ENCODE data around the gene NRXN3. TPM values are rescaled to one million over a fixed set of nuclear protein-coding genes. Genes with fewer than 3 reads are reported as not detected.
A peak's percentile ranks its signal among the peaks of the same experiment; 100 is the strongest.

Gene NRXN3
- polyA plus RNA-seq, 1 donor, result 0.58 TPM

- no peak for DNase-seq (ENCODE audit: low read depth)
Measured at GRCh38 chr14:79791055-79791732, 1621.0 kb downstream of the NRXN3 start.

- no peak for DNase-seq (ENCODE audit: low read depth)
Measured at GRCh38 chr14:79802093-79802492, 1631.9 kb downstream of the NRXN3 start.

GRCh38 chr14:79805636-79806035 lies 1635.5 kb downstream of the NRXN3 start:
- no peak for DNase-seq (ENCODE audit: low read depth)

- no peak for DNase-seq (ENCODE audit: low read depth)
Measured at GRCh38 chr14:79809849-79810612, 1639.9 kb downstream of the NRXN3 start.

- DNase-seq (ENCODE audit: low read depth), result no peak
Measured at GRCh38 chr14:79820866-79821535, 1650.8 kb downstream of the NRXN3 start.

GRCh38 chr14:79822034-79822433 lies 1651.9 kb downstream of the NRXN3 start:
- DNase-seq (ENCODE audit: low read depth), result no peak

- DNase-seq (ENCODE audit: low read depth), result peak; percentile 11
Measured at GRCh38 chr14:79825046-79825521, 1654.9 kb downstream of the NRXN3 start.

- DNase-seq (ENCODE audit: low read depth), result no peak
Measured at GRCh38 chr14:79826362-79826761, 1656.2 kb downstream of the NRXN3 start.

- DNase-seq (ENCODE audit: low read depth), result no peak
Measured at GRCh38 chr14:79829405-79830166, 1659.4 kb downstream of the NRXN3 start.

GRCh38 chr14:79831195-79831892 lies 1661.2 kb downstream of the NRXN3 start:
- DNase-seq (ENCODE audit: low read depth), result peak; percentile 36

- DNase-seq (ENCODE audit: low read depth), result no peak
Measured at GRCh38 chr14:79833781-79834180, 1663.6 kb downstream of the NRXN3 start.

GRCh38 chr14:79834868-79835267 lies 1664.7 kb downstream of the NRXN3 start:
- no peak for DNase-seq (ENCODE audit: low read depth)

GRCh38 chr14:79836577-79836976 lies 1666.4 kb downstream of the NRXN3 start:
- DNase-seq (ENCODE audit: low read depth), result no peak

GRCh38 chr14:79837699-79838098 lies 1667.5 kb downstream of the NRXN3 start:
- DNase-seq (ENCODE audit: low read depth), result no peak

GRCh38 chr14:79840103-79840502 lies 1669.9 kb downstream of the NRXN3 start:
- DNase-seq (ENCODE audit: low read depth), result no peak

- DNase-seq (ENCODE audit: low read depth), result no peak
Measured at GRCh38 chr14:79840831-79841230, 1670.7 kb downstream of the NRXN3 start.

- DNase-seq (ENCODE audit: low read depth), result no peak
Measured at GRCh38 chr14:79841433-79841832, 1671.3 kb downstream of the NRXN3 start.

- DNase-seq (ENCODE audit: low read depth), result no peak
Measured at GRCh38 chr14:79842270-79842669, 1672.1 kb downstream of the NRXN3 start.

- DNase-seq (ENCODE audit: low read depth), result no peak
Measured at GRCh38 chr14:79852950-79853744, 1683.0 kb downstream of the NRXN3 start.

- no peak for DNase-seq (ENCODE audit: low read depth)
Measured at GRCh38 chr14:79855789-79856188, 1685.6 kb downstream of the NRXN3 start.
